ENCODE data around the gene HOXD13.

DNA sequence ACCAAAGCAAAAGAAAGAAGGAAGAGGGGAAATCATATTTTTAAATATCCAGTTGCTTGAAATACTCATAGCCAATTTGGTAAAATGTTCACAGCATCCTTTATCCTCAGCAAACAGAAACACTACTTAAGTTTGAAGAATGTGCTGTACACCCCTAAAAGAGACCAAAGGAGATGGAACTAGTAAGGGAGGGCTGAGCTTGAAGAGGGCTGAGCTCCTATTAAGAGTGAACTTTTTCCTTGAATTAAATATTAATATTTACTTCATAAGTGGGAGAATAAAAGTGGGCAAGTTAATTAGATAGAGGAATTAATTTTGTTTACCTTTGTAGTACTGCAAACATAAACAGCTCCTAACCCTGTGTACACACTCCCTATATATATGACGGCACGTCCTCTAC lies 15.7 kb upstream of the HOXD13 start:
- TF ChIP-seq, protein P1, sequence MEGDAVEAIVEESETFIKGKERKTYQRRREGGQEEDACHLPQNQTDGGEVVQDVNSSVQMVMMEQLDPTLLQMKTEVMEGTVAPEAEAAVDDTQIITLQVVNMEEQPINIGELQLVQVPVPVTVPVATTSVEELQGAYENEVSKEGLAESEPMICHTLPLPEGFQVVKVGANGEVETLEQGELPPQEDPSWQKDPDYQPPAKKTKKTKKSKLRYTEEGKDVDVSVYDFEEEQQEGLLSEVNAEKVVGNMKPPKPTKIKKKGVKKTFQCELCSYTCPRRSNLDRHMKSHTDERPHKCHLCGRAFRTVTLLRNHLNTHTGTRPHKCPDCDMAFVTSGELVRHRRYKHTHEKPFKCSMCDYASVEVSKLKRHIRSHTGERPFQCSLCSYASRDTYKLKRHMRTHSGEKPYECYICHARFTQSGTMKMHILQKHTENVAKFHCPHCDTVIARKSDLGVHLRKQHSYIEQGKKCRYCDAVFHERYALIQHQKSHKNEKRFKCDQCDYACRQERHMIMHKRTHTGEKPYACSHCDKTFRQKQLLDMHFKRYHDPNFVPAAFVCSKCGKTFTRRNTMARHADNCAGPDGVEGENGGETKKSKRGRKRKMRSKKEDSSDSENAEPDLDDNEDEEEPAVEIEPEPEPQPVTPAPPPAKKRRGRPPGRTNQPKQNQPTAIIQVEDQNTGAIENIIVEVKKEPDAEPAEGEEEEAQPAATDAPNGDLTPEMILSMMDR (IDR thresholded peaks at IDR 0.05; ENCODE audit: poor library complexity, severe bottlenecking) = no peak
- no peak for TF ChIP-seq POLR2AphosphoS5 (IDR thresholded peaks at IDR 0.05)
